ENCODE measurements around the gene ST3GAL2.
"Not testable (repeated sequence)": the region's sequence is repeated elsewhere in the genome, so short reads cannot be mapped to it uniquely, and the experiment has no call there.

ST3GAL2 gene

DNA sequence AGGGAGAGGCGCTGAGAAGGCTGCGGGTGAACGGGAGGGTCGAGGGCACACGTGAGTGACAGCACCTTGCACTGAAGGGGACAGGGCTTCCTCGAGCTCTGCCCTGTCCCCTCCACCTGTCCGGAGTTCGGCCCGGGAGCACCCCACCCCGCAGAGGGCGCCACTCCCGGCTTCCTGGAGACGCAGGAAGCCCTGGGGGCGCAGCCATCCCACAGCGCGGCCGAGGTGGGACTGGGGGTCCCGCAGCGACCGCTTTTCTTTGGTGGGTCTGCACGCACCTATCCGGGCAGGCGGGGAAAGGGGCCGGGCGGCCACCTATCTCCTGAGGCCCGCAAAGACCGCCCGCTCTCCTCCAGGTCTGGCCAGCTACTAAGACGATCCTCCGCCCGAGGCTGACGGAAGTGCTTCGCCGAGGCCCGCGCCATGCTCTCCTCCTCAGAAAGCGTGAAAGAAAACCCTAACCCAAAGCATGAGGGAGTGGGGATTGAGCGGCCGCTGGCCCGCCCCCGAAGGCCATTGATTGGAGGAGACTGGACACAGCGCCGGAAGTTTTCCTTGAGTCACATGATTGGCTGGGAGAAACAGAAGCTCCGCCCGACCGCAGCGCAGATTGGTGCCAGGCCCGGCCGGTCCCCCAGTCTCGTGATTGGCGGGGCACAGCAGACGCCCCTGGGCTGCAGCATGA is 57.8 kb downstream of the ST3GAL2 start:
- peak; percentile 97 for DNase-seq

GRCh38 chr16:70380248-70380918 is 58.5 kb downstream of the ST3GAL2 start:
- peak; percentile 74 for DNase-seq

GRCh38 chr16:70378869-70379493 is 59.9 kb downstream of the ST3GAL2 start:
- DNase-seq, result no peak

GRCh38 chr16:70377782-70378181 is 61.1 kb downstream of the ST3GAL2 start:
- DNase-seq, result no peak

GRCh38 chr16:70375636-70376611 is 63.0 kb downstream of the ST3GAL2 start:
- no peak for DNase-seq

GRCh38 chr16:70374213-70374612 is 64.7 kb downstream of the ST3GAL2 start:
- no peak for DNase-seq

- DNase-seq, result no peak
These were observed 65.8 kb downstream of the ST3GAL2 start for GRCh38 chr16:70372921-70373728.

DNA sequence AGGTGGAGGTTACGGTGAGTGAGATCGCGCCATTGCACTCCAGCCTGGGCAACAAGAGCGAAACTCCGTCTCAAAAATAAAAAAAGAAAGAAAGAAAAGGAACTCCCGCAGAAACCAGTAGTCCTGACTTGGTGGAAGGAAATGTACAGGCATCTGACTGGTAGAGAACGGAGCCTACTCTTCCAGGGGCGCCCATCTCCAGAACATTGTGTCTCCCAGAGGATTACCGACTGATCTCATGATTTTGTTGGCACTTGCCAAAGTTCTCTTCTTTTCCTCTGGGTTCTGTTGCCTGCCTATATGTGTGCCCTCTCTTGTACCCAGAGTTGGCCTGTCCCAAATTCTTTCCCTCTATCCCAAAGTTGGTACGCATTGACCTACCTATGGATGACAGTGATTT is 68.0 kb downstream of the ST3GAL2 start:
- DNase-seq, result no peak

DNA sequence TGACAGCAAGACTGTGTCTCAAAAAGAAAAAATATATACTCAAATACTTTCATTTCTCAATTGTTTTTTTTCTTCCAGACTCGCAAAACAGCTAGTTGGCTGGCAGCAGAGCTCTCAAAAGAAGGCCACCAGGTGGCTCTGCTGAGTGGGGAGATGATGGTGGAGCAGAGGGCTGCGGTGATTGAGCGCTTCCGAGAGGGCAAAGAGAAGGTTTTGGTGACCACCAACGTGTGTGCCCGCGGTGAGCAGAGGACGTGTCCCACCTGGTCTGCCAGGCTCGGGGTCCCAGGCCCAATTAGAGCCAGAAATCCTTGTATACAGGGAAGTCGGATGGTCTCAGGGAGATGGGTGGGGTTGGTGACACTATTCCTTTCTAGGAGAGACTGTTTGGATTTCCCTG is 68.8 kb downstream of the ST3GAL2 start:
- peak; percentile 45 for DNase-seq

- DNase-seq, result no peak
These were observed 74.5 kb downstream of the ST3GAL2 start for GRCh38 chr16:70364399-70364798.

- DNase-seq, result no peak
These were observed 79.3 kb downstream of the ST3GAL2 start for GRCh38 chr16:70359552-70359951.

GRCh38 chr16:70349783-70350182 is 89.1 kb downstream of the ST3GAL2 start:
- DNase-seq, result no peak

- no peak for DNase-seq
These were observed 89.9 kb downstream of the ST3GAL2 start for GRCh38 chr16:70348991-70349390.

GRCh38 chr16:70345840-70346239 is 93.1 kb downstream of the ST3GAL2 start:
- no peak for DNase-seq

- DNase-seq, result no peak
These were observed 96.9 kb downstream of the ST3GAL2 start for GRCh38 chr16:70342016-70342415.

- no peak for DNase-seq
These were observed 97.3 kb downstream of the ST3GAL2 start for GRCh38 chr16:70341600-70341999.

GRCh38 chr16:70337814-70338213 is 101.1 kb downstream of the ST3GAL2 start:
- DNase-seq, result no peak

GRCh38 chr16:70332728-70333127 is 106.2 kb downstream of the ST3GAL2 start:
- not testable (repeated sequence) for DNase-seq

DNA sequence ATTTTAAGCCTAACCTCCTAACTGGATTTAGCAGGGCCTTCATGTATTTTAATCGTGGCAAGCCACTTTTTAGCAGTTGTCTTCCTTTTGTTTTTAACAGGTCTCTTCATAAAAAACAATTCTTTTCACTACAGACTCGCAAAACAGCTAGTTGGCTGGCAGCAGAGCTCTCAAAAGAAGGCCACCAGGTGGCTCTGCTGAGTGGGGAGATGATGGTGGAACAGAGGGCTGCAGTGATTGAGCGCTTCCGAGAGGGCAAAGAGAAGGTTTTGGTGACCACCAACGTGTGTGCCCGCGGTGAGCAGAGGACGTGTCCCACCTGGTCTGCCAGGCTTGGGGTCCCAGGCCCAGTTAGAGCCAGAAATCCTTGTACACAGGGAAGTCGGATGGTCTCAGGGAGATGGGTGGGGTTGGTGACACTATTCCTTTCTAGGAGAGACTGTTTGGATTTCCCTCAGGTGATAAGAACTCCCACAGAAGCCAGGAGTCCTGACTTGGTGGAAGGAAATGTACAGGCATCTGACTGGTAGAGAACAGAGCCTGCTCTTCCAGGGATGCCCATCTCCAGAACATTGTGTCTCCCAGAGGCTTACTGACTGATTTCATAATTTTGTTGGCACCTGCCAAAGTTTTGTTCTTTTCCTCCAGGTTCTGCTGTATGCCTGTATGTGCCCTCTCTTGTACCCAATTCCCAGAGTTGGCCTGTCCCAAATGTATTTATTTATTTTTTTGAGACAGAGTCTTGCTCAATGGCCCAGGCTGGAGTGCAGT is 107.1 kb downstream of the ST3GAL2 start:
- peak; percentile 20 for DNase-seq

DNA sequence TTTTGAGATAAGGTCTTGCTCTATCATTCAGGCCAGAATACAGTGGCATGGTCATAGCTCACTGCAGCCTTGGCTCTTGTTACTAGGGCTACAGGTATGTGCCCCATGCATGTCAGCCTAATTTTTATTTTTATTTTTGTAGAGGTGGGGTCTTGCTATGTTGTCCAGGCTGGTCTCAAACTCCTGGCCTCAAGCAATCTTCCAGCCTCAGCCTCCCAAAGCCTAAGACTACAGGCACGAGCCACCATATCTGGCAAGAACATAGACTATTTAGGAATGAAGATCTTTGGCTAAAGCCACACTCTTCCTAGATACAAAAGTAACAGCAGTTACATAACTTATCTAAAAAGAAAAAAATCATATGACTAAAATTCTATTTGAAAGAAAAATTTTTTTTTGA is 107.8 kb downstream of the ST3GAL2 start:
- no peak for DNase-seq

Data from CD4-positive, alpha-beta T cell treated with Interleukin-6 for 4 hours (primary cell).